ENCODE data around the gene SHISAL2A.

The SHISAL2A gene

DNA sequence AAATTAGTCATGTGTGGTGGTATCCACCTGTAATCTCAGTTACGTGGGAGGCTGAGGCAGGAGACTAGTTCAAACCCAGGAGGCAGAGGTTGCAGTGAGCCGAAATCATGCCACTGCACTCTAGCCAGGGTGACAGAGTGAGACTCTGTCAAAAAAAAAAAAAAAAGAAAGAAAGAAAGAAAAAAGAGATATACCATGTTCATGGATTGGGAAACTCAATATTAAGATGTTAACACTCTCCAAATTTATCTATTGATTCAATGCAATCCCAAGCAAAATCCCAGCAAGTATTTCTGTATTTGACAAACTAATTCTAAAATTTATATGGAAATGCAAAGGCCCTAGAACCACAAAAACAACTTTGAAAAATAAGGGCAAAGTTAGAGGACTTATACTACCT, 11.0 kb upstream of the SHISAL2A start:
- DNase-seq (ENCODE audit: low spot score) = no peak

GRCh38 chr1:52623812-52624211, 9.2 kb upstream of the SHISAL2A start:
- DNase-seq (ENCODE audit: low spot score) = no peak

DNA sequence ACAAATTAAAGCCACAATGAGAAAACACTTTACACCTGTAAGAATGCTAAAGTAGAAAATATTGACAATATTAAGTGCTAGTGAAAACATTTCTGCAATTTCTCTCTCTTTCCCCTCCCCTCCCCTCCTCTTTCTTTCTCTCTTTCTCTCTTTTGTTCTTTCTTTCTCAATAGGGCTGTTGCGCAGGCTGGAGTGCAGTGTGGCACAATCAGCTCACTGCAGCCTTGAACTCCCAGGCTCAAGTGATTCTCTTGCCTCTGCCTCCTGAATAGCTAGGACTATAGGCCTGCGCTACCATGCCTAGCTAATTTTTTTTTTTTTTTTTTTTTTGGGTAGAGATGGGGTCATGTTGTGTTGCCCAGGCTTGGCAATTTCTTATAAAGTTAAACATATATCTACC, 5.9 kb upstream of the SHISAL2A start:
- no peak for DNase-seq (ENCODE audit: low spot score)

DNA sequence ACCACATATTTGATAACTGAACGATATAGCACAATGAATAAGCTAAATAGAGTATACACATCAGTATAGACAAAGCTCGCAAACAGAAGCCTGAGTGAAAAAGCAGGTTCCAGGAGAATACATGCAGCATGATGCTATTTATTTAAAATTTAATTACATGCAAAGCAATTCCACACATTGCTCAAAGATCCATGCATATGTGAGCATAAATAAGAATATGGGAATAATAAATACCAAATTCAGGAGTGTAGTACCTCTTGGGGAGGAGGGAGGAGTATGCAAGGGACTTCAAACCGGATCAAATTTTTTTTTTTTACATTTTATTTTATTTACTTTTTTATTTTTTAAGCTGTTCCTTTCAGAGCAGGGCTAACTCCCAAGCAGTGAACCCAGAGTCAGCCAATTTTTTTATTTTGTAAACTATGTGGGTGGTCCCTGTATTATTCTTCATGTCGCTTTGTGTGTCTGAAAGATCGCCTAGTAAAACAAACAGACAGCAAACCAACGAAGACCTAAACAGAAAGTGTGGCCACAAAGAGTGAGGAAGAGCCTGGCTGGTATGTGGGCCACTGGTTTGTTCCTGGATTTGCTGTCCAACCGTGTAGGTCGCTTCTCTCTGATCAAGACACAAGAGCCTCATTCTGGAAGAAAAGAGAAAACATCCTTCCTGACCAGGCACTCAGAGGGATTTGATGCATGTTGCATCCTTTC, 4.2 kb upstream of the SHISAL2A start:
- DNase-seq (ENCODE audit: low spot score) = no peak

GRCh38 chr1:52629325-52629643, 3.7 kb upstream of the SHISAL2A start:
- DNase-seq (ENCODE audit: low spot score) = peak; percentile 27

DNA sequence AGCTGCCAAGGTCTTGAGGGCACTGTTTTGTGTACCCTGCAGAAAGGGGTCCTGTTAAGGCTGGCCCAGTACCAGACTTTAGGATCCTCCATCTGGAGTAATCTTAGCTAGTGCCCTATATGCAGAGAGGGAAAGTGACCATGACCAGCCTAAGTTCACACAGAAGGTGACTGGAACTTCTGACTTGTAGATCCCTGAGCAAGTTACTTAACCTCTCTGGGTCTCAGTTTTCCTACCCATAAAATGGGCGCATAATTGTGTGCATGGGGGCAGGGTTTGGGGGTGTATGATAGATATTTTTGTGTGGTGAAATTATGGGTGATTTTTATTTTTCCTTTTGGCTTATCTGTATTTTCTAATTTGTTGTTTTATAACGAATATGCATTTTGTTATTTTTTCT, 3.3 kb upstream of the SHISAL2A start:
- no peak for DNase-seq (ENCODE audit: low spot score)

GRCh38 chr1:52631759-52632331, 1.1 kb upstream of the SHISAL2A start:
- no peak for DNase-seq (ENCODE audit: low spot score)

DNA sequence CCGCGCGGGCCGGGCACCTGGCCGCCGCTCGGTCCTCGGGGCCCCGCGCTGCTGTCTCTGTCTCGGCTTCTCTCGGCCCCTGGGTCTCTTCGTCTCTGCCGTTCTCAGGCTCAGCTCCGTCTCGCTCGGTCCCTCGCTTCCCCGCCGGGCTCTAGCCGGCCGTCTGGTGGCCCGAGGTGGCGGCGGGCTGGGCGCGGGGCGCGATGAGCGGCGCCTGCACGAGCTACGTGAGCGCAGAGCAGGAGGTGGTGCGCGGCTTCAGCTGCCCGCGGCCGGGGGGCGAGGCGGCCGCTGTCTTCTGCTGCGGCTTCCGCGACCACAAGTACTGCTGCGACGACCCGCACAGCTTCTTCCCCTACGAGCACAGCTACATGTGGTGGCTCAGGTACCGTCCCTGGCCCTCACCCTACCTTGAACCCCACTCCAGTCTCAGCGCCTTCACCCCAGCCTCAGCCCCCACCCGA, 355 bp downstream of the SHISAL2A start:
- no peak for DNase-seq (ENCODE audit: low spot score)

GRCh38 chr1:52634111-52634510, 1.1 kb downstream of the SHISAL2A start:
- DNase-seq (ENCODE audit: low spot score) = no peak

DNA sequence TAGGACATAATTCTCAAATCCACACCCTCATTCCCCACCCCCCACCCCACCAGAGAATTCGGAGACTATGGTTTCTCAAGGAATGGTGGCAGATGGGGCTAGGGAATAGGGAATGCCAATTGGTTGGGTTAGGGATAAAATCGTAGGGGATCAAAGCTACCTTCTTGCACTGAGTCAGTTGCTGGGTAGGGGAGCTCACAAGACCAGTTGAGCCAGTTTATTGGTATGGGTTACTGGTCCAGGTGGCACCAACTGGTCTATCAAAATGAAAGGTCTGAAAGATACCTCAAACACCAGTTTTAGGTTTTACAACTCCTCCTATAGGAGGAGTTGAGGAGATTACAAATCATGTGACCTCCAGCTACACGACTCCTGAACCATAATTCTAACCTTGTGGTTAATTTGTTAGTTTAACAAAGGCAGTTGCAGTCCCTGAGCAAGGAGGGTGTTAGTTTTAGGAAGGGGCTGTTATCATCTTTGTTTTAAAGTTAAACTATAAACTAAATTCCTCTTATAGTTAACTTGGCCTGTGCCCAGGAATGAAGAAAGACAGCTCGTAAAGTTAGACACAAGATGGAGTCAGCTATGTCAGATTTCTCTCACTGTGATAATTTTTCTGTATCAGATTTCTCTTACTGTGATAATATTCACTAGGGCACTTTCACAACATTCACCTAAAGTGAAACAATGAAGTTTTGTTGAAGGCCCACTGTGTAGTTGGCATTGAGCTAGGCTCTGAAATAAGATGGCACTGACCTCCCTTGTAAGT, 2.5 kb downstream of the SHISAL2A start:
- DNase-seq (ENCODE audit: low spot score) = no peak

GRCh38 chr1:52636721-52637695, 4.0 kb downstream of the SHISAL2A start:
- DNase-seq (ENCODE audit: low spot score) = no peak

GRCh38 chr1:52637946-52638345, 5.0 kb downstream of the SHISAL2A start:
- DNase-seq (ENCODE audit: low spot score) = no peak

- no peak for DNase-seq (ENCODE audit: low spot score)
Observed at GRCh38 chr1:52640697-52641096, 7.7 kb downstream of the SHISAL2A start.

GRCh38 chr1:52641307-52641706, 8.3 kb downstream of the SHISAL2A start:
- DNase-seq (ENCODE audit: low spot score) = no peak

DNA sequence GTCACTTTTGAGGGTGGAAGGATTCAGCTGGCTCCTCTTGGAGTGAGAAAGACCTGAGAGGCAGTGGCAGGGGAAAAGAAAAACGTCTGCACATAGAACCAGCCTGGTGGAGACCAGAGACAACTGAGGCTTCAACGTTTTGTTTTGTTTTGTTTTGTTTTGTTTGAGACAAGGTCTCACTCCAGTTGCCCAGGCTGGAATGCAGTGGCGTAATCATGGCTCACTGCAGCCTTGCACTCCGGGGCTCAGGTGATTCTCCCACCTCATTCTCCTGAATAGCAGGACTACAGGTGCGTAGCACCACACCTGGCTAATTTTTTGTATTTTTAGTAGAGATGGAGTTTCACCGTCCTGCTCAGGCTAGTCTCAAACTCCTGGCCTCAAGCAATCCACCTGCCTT, 12.3 kb downstream of the SHISAL2A start:
- no peak for DNase-seq (ENCODE audit: low spot score)

DNA sequence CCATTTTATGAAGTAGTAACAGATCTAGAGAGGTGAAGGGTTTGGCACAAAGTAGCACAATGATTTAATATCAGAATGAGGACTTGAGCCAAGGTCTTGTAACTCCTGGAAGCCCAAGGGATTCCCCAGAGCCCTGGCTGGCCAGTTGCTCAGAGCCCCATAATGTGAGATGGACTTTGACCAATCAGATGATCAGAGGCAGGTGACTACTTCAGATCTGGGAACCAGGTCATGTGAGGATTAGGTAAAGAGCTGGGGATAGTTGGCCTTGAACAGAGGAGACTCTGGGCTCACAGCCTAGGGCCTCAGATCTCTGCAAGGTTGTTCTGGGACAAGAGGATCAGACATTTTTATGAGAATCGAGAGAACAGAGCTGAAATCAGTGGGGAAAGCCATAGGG, 18.9 kb downstream of the SHISAL2A start:
- no peak for DNase-seq (ENCODE audit: low spot score)

- no peak for DNase-seq (ENCODE audit: low spot score)
Observed at GRCh38 chr1:52653207-52653849, 20.4 kb downstream of the SHISAL2A start.

DNA sequence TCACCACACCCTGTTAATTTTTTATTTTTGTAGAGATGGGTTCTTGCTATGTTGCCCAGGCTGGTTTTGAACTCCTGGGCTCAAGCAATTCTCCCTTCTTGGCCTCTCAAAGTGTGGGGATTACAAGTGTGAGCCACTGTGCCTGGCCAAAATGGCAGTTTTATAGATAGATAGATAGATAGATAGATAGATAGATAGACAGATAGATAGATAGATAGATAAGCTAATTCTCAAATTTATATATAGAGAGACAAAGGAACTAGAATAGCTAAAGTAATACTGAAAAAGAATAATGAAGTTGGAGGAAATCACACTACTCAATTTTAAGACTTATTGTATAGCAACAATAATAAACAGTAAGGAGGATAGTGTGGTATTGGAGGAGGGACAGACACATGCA, 21.1 kb downstream of the SHISAL2A start:
- no peak for DNase-seq (ENCODE audit: low spot score)

DNA sequence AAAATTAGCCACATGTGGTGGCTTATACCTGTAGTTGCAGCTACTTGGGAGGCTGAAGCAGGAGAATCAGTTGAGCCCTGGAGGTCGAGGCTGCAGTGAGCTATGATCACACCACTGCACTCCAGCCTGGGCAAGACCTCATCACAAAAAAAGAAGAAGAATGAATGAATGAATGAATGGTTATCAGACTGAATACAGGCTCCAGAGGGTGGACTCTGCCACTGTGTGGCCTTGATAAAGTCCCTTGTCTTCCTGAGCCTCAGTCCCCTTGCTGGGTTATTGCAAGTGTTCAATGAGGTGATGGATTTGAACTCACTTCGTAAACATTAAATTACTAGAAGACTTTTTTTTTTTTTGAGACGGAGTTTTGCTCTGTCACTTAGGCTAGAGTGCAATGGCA, 24.7 kb downstream of the SHISAL2A start:
- no peak for DNase-seq (ENCODE audit: low spot score)

- DNase-seq (ENCODE audit: low spot score) = no peak
Observed at GRCh38 chr1:52658795-52659194, 25.8 kb downstream of the SHISAL2A start.

GRCh38 chr1:52659356-52659755, 26.4 kb downstream of the SHISAL2A start:
- DNase-seq (ENCODE audit: low spot score) = no peak

Data from AG08396 (cell line).